GM19395 (cell line): ENCODE measurements around the gene MED12L.
"Not testable (repeated sequence)": the region's sequence is repeated elsewhere in the genome, so short reads cannot be mapped to it uniquely, and the experiment has no call there.

ENCODE experiments used
- ATAC-seq: cut with Tn5 transposase; IDR thresholded peaks from one replicate; pipeline ENCODE4 v1.9.1; 2021; ENCODE audit warnings: mild to moderate bottlenecking, moderate library complexity; ENCODE audit not compliant: unreplicated experiment

MED12L gene

DNA sequence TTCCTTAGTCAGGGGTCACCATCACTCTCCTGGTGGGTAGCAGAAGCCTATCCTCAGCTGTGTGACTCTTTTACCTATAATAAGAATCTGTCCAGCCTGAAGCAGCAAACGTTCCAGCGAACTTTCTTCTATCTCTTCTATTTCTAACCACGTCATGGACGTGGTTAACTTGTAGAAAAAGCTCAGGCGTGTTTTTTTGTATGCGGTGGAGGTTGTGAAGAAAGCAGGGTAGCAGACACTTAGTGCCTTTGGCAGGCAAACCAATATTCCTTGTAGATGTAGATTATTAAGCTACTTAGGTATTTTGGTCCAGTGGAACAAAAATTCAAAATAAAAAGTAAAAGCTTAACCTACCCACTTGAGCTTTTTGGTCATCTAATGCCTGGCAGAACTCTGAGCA is 149.4 kb downstream of the MED12L start:
- no peak for ATAC-seq

DNA sequence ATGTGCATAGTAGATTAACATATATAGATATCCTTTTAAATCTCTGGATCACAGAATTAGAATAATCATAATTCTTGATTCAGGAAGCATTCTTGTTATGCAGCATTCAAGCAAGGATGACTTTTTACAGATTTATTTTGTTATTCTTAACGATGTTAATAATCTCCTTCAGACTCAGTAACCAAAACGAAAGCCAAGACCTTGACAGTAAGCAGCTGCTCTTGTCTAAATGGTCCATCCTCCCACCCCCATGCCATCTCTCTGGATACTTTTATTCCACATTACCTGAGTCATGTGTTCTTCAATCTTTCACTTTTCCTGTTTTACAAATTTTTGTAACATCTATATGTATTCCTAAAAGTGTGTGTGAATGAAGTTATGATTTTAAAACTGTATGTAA is 150.9 kb downstream of the MED12L start:
- ATAC-seq: no peak

DNA sequence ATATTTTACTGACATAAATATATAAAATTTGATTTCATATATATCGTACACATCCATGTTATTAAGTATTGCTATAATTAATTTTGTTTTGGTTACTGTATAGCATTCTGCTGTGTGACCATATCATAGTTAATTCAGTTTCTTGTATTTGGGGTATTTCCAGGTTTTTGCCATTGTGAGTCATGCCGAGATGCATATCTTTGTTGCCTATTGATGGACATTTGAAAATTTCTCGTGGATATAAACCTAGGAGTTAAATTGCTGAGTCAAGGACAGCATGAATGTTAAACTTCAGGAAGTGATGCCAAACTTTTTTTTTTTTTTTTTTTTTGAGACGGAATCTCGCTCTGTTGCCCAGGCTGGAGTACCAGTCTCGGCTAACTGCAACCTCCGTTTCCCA is 151.3 kb downstream of the MED12L start:
- no peak for ATAC-seq

DNA sequence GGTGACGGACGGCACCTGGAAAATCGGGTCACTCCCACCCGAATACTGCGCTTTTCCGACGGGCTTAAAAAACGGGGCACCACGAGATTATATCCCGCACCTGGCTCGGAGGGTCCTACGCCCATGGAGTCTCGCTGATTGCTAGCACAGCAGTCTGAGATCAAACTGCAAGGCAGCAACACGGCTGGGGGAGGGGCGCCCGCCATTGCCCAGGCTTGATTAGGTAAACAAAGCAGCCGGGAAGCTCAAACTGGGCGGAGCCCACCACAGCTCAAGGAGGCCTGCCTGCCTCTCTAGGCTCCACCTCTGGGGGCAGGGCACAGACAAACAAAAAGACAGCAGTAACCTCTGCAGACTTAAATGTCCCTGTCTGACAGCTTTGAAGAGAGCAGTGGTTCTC is 156.5 kb downstream of the MED12L start:
- ATAC-seq: not testable (repeated sequence)

DNA sequence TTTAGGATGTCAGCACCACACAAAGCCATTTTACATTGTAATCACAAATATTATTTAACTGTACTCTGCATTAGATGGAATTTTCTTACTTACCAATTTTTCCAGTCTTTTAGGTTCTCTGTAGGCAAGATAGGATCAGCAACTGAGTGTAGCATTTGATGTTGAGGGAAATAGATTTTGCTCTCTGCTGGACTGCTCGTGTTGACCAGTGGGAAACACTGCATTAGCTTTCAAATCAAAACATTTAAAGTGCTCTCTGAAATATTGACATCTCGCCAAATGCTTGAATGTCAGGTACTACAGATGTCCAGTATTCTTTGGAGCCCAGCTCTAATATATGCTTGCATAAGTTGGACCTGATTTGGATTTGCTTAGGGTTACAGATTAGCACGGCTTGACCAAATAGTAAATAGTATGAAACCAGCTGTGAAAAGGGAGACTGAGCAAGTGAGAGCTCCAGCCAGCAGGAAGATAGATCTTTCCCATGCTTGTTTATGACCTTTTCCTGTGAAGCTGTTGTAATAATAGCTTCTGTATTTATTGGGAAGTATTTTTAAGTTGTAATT is 163.4 kb downstream of the MED12L start:
- ATAC-seq: no peak

DNA sequence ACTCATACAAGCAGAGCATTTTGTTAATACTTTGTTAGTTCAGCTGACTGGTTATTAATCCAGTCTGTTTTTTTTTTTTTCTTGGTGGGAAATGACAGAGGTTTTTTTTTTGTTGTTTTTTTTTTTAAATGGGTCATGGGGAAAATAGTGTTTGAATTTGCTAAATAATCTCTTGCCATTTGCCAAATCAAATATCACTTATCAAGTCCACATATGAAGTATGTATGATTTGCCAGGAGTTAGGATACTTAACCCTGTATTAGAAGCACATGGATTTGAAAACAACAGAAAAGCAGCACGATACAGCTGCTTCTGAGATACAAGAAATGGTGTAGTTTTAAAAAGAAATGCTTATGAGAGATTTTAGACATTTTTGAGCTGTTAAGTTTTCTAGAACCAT is 171.3 kb downstream of the MED12L start:
- no peak for ATAC-seq

DNA sequence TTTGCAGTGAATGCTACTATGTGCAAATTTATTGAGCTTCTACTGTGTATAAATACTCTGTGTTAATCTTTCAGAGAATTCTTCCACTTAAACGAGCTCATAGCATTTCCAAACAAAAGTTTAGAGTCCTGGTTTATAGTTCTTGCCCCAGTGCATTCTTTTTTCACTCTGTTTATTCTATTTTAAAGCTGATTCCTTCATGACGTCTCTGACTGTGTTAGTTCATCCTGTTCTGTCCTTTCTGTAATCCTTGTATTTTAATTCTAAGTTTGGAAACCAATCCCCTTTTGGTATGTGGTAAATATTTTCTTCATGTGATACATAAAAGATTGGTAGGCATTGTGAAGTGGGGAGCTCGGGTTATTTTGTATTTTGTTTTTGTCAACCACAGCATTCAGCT is 174.2 kb downstream of the MED12L start:
- ATAC-seq: no peak

DNA sequence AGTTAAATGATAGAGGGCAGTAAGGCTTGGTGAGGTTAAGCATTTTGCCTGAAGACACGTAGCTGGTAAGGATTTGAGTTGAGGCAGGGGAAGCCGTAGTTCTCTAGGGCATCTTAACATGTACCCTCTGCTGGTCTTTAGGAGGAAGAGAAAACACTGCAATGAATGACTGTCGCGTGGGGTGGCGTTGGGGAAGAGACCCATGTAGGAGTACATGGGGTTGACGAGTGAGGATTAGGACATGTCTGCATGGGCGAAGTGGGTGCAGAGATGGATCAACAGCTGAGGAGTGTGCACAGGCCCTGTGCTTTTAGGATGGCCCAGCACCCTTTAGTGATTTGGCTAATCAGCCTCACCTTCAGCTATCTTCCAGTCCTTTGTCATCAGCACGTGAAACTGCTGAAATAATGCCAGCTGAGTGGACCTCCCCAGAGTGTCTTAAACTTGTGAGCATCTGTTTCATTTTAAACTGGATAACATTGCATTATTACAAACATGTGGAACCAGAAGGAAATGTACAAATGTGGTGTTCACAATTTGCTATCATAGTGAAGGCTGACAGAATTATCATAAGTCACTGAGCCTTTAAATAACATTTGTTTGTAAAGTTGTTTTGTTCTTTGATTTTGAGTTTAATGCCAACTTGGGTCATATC is 177.5 kb downstream of the MED12L start:
- ATAC-seq: no peak

- ATAC-seq: no peak
These were observed 179.1 kb downstream of the MED12L start for GRCh38 chr3:151264605-151265004.

GRCh38 chr3:151265166-151265565 is 179.7 kb downstream of the MED12L start:
- no peak for ATAC-seq

DNA sequence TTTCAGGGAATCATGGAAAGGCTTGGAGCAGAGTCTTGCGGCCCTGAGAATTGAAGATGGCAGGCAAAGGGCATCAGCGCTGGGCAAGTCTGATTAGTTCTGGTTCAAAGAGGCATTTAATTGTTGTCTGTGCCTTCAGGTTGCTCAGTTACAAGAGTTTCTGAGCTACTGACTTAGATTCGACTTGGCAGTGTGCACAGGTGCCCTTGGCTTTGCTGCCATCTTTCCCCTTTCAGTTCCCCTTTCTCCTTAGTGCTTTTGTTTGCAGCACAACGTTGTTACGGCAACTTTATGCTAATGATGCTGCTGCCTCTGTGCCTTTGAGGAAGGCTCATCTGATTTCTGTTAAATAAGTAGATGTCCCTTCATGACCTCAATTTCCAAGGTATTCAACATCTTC is 180.4 kb downstream of the MED12L start:
- ATAC-seq: peak; percentile 94

DNA sequence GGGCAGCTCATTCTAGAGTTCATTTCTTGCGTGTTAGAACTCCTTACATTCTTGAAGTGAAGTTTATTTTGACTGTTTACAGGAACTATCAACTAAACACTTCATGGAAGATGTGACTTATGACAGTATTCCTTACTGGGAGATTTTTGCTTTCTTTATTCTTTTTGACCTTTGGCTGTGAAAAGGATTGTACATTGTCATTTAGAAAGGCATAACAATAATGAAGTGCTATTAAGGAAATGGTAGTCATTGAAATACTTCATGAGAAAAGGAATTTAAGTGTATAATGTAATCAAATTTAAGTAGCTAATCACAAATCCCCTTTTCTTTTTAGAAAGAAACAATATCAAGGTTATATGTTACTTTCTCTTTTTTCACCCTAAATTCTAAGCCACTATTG is 181.6 kb downstream of the MED12L start:
- ATAC-seq: no peak

DNA sequence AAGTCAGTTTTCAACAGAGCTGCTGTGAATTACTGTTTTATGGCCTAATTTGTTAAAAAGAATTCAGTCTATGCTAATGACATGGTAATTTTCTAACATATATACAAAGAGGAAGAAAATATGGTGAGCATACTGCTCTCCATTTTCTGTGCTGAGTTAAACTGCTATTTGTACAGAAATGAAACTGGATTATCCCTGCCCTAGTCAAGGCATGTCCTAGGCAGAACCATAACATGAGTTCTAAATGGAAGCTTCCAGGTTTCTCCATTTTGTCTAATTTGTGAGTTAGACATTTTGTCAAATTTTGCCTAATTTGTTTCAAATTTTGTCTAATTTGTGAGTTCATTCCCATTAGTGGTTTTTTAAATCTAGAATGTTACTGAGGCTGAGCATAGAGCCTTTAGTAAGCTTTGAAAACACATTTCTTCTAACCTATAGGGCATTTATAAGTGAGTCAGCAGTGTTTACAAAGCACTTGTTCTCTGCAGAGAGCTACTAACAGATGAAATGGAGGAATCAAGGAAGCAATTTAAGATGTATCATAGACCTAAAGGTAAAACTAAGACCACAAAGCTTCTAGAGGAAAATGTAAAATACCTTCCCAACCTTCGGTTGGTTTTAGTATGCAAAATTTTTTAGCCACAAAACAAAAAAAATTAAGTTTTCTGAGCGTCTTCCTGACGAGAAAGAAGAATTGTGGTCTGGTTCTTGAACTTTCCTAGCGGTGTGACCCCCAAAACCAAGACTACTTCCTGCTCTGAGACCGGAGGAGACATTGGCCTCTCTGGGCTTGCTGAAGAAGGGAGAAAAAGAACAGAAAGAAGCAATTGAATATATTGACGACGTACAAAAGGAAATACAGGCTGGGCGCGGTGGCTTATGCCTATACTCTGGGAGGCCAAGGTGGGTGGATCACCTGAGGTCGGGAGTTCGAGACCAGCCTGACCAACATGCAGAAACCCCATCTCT is 183.1 kb downstream of the MED12L start:
- peak; percentile 65 for ATAC-seq

- ATAC-seq: no peak
These were observed 184.2 kb downstream of the MED12L start for GRCh38 chr3:151269631-151270030.

DNA sequence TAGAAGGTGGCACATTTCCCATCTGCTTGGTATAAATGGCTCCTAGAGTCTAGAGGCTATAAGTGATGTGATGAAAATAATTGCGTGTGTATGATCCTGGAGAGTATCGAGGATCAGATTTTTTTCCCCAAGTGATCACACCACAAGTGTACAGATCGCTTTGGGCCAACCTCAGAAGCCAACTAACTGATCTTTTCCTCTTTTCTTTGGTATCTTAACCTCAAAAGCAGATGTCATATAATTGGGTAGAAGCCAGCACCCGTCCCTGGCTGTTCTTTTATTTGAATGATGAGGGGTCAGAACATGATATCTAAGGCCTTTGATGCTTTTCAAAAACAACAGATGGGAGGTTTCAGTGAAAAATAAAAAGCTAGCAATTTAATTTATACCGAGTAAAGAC is 189.6 kb downstream of the MED12L start:
- ATAC-seq: no peak

- peak; percentile 24 for ATAC-seq
These were observed 190.7 kb downstream of the MED12L start for GRCh38 chr3:151276038-151276686.

DNA sequence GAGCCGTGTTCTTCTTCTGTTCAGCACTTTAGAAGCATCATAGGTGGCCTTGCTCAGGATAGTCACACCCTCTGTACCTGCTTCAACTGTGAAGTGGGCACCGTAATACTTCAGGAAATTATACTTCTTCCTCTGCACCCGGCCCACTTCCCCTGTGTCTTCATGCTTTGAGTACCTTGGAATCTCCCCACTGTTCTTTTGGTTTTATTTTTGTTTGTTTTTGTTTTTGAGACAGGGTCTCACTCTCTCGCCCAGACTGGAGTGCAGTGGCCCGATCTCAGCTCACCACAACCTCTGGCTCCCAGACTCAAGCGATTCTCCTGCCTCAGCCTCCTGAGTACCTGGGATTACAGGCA is 191.2 kb downstream of the MED12L start:
- peak; percentile 52 for ATAC-seq

- no peak for ATAC-seq
These were observed 192.8 kb downstream of the MED12L start, which contains the start of gene P2RY14 for GRCh38 chr3:151278230-151278629. P2RY14 (minus strand) TSS chr3:151278542; CDS start chr3:151214316, 64,226 bp downstream.

DNA sequence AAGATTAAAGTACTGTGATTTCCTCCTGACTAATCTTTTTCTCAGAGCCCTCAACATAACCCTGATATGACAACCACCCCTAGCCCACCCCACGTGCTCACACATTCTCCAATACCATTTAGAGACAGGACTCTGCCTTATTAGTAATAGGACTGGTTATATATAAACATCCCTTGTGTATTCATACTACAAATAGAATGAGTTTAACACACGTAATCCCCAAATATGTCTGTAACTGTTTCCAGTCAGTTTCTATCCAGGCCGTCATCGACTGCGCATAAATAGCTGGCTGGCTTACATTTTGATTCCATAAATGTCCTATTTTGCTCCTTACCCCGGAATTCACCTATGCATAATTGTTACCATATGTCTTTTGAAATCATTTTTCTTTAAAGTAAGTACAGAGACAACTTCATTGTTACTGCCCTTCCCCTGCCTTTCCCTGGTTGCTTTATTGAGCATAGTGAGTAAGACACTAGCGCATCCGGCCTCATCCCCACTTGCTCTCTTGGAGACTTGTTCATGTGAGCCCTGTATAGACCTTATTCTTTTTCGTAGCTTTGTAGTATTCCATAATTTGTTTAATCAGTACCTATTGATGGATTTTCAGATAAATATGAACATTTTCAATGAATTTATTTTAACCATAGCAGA is 196.3 kb downstream of the MED12L start:
- ATAC-seq: no peak

DNA sequence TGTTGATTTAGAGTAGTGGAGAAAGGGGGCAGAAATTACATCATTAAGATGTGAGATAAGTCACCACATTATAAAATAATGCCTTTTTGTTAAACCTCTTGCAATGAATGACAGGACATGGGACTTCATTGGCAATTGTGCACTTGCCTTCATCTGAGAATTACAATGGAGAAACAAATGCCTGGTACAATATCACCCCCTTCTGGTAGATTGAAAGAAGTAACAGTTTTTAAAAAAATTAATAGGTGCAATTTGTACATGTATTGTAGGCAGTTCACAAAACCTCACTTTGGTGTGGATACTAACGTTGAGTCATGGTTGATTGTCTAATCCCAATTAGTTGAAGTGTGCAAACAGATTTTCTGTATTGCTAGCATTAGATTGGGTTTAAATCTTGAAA is 197.5 kb downstream of the MED12L start:
- peak; percentile 51 for ATAC-seq

- no peak for ATAC-seq
These were observed 197.9 kb downstream of the MED12L start for GRCh38 chr3:151283387-151283786.
